Measurements from ENCODE around the gene FDCSP.

The FDCSP gene

GRCh38 chr4:70280567-70280966 is 54.6 kb downstream of the FDCSP start:
- no peaks in the 10 kb centered on the region for H3K36me3 ChIP-seq (ENCODE audit: insufficient read depth, low read length)
- no peaks in the 10 kb centered on the region for H3K9me3 ChIP-seq (ENCODE audit: control insufficient read depth, insufficient read depth, low read length)
- no peaks in the 10 kb centered on the region for H3K4me1 ChIP-seq (ENCODE audit: insufficient read depth, low read length)
- H3K9ac ChIP-seq (ENCODE audit: low read depth, low read length) = no peak overlapping the region
